ENCODE data around the gene STAM. TPM values are rescaled to one million over a fixed set of nuclear protein-coding genes. Genes with fewer than 3 reads are reported as not detected.

Gene STAM
- polyA plus RNA-seq, 1 donor from 2014 or later, result 33.0 TPM

DNA sequence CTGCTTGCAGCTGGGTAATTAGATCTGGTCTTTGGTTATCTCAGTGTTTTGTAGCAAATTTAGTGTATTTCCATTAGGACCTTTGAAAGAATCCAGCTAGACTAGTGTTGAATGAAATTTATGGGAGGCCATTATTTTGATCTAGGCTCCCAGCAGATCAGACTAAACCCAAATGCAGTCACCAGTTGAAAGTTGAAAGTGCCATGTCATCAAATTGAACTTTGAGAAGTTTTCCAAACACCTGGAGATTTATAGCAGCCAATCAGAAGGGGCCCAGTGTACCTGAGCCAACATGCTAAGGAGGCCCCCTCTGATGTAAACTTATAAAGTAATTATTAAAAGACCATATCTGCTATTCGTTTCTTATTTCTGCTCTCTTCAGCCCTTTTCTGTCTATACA is 96.7 kb downstream of the STAM start:
- H3K27ac ChIP-seq (ENCODE audit: low read length), result no peak overlapping the region
- H3F3A ChIP-seq (ENCODE audit: insufficient read depth, low read length, poor library complexity, severe bottlenecking), result no peaks in the 10 kb centered on the region
- no peaks in the 10 kb centered on the region for H4K20me1 ChIP-seq (ENCODE audit: insufficient read depth)
- no peak overlapping the region for H3K4me3 ChIP-seq (ENCODE audit: low read length)
- no peaks in the 10 kb centered on the region for H3K9me2 ChIP-seq (ENCODE audit: insufficient read depth, low read length)
- no peaks in the 10 kb centered on the region for H3K79me2 ChIP-seq (replicated peaks; ENCODE audit: insufficient read depth, low read length)
- no peak overlapping the region for H3K4me2 ChIP-seq (ENCODE audit: low read length)
- H3K9me3 ChIP-seq (ENCODE audit: low read length), result no peaks in the 10 kb centered on the region
- H3K36me3 ChIP-seq (ENCODE audit: insufficient read depth, low read length), result no peaks in the 10 kb centered on the region
- H3K27me3 ChIP-seq (ENCODE audit: insufficient read depth, low read depth, low read length), result no peaks in the 10 kb centered on the region
- no peak overlapping the region for H2AFZ ChIP-seq (ENCODE audit: low read depth, low read length)
- no peak overlapping the region for H3K9ac ChIP-seq (ENCODE audit: low read length)
- TF ChIP-seq SMC3 (conservative IDR thresholded peaks at IDR 0.05; ENCODE audit: poor library complexity), result no peak
- no peak for TF ChIP-seq RAD21 (conservative IDR thresholded peaks at IDR 0.05)
- TF ChIP-seq MXI1 (conservative IDR thresholded peaks at IDR 0.05; ENCODE audit: poor library complexity, severe bottlenecking), result no peak
- TF ChIP-seq POLR2AphosphoS5 (IDR thresholded peaks at IDR 0.05), result no peak
- no peak for TF ChIP-seq TAF1 (IDR thresholded peaks at IDR 0.05; ENCODE audit: low read depth)
- no peak for TF ChIP-seq EP300 (conservative IDR thresholded peaks at IDR 0.05; ENCODE audit: poor library complexity, severe bottlenecking)
- TF ChIP-seq, protein P1, sequence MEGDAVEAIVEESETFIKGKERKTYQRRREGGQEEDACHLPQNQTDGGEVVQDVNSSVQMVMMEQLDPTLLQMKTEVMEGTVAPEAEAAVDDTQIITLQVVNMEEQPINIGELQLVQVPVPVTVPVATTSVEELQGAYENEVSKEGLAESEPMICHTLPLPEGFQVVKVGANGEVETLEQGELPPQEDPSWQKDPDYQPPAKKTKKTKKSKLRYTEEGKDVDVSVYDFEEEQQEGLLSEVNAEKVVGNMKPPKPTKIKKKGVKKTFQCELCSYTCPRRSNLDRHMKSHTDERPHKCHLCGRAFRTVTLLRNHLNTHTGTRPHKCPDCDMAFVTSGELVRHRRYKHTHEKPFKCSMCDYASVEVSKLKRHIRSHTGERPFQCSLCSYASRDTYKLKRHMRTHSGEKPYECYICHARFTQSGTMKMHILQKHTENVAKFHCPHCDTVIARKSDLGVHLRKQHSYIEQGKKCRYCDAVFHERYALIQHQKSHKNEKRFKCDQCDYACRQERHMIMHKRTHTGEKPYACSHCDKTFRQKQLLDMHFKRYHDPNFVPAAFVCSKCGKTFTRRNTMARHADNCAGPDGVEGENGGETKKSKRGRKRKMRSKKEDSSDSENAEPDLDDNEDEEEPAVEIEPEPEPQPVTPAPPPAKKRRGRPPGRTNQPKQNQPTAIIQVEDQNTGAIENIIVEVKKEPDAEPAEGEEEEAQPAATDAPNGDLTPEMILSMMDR (IDR thresholded peaks at IDR 0.05; ENCODE audit: poor library complexity, severe bottlenecking), result no peak
- TF ChIP-seq, protein P2, sequence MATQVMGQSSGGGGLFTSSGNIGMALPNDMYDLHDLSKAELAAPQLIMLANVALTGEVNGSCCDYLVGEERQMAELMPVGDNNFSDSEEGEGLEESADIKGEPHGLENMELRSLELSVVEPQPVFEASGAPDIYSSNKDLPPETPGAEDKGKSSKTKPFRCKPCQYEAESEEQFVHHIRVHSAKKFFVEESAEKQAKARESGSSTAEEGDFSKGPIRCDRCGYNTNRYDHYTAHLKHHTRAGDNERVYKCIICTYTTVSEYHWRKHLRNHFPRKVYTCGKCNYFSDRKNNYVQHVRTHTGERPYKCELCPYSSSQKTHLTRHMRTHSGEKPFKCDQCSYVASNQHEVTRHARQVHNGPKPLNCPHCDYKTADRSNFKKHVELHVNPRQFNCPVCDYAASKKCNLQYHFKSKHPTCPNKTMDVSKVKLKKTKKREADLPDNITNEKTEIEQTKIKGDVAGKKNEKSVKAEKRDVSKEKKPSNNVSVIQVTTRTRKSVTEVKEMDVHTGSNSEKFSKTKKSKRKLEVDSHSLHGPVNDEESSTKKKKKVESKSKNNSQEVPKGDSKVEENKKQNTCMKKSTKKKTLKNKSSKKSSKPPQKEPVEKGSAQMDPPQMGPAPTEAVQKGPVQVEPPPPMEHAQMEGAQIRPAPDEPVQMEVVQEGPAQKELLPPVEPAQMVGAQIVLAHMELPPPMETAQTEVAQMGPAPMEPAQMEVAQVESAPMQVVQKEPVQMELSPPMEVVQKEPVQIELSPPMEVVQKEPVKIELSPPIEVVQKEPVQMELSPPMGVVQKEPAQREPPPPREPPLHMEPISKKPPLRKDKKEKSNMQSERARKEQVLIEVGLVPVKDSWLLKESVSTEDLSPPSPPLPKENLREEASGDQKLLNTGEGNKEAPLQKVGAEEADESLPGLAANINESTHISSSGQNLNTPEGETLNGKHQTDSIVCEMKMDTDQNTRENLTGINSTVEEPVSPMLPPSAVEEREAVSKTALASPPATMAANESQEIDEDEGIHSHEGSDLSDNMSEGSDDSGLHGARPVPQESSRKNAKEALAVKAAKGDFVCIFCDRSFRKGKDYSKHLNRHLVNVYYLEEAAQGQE (IDR thresholded peaks at IDR 0.05; ENCODE audit: borderline replicate concordance), result no peak
- TF ChIP-seq EZH2 (IDR thresholded peaks at IDR 0.05; ENCODE audit: borderline replicate concordance, insufficient read depth, low read length, poor library complexity, severe bottlenecking), result no peak

DNA sequence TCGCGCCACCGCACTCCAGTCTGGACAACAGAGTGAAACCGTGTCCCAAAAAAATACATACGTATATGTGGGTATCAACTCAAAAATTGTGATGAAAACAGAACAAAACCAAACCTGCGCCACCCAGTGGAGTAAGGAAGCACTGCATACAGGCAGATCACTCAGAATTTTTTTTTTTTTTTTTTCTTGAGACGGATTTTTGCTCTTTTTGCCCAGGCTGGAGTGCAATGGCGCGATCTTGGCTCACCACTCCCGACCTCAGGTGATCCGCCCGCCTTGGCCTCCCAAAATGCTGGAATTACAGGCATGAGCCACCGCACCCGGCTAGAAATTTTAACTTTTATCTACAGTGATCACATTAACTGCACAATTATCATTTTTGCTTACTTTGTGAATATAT is 99.0 kb downstream of the STAM start:
- H3K79me2 ChIP-seq (replicated peaks; ENCODE audit: insufficient read depth, low read length), result no peaks in the 10 kb centered on the region
- no peaks in the 10 kb centered on the region for H3K9me2 ChIP-seq (ENCODE audit: insufficient read depth, low read length)
- no peak overlapping the region for H3K9ac ChIP-seq (ENCODE audit: low read length)
- no peaks in the 10 kb centered on the region for H3F3A ChIP-seq (ENCODE audit: insufficient read depth, low read length, poor library complexity, severe bottlenecking)
- no peaks in the 10 kb centered on the region for H3K27me3 ChIP-seq (ENCODE audit: insufficient read depth, low read depth, low read length)
- TF ChIP-seq SMC3 (conservative IDR thresholded peaks at IDR 0.05; ENCODE audit: poor library complexity) (peak; percentile 73), EZH2 (IDR thresholded peaks at IDR 0.05; ENCODE audit: borderline replicate concordance, insufficient read depth, low read length, poor library complexity, severe bottlenecking) (no peak), TAF1 (IDR thresholded peaks at IDR 0.05; ENCODE audit: low read depth) (no peak), MXI1 (conservative IDR thresholded peaks at IDR 0.05; ENCODE audit: poor library complexity, severe bottlenecking) (no peak), RAD21 (conservative IDR thresholded peaks at IDR 0.05) (peak; percentile 54), EP300 (conservative IDR thresholded peaks at IDR 0.05; ENCODE audit: poor library complexity, severe bottlenecking) (no peak)
- TF ChIP-seq, protein P2 (IDR thresholded peaks at IDR 0.05; ENCODE audit: borderline replicate concordance), result no peak
- TF ChIP-seq, protein P1 (IDR thresholded peaks at IDR 0.05; ENCODE audit: poor library complexity, severe bottlenecking), result peak; percentile 68
- no peaks in the 10 kb centered on the region for H3K36me3 ChIP-seq (ENCODE audit: insufficient read depth, low read length)
- no peaks in the 10 kb centered on the region for H4K20me1 ChIP-seq (ENCODE audit: insufficient read depth)
- no peak overlapping the region for H3K27ac ChIP-seq (ENCODE audit: low read length)
- H3K9me3 ChIP-seq (ENCODE audit: low read length), result no peaks in the 10 kb centered on the region
- H3K4me2 ChIP-seq (ENCODE audit: low read length), result no peak overlapping the region
- no peak overlapping the region for H3K4me3 ChIP-seq (ENCODE audit: low read length)
- H2AFZ ChIP-seq (ENCODE audit: low read depth, low read length), result no peak overlapping the region

All from neural cell (in vitro differentiated cells).